HL-60 (cell line): ENCODE data around the gene ATP2B2.

Experiments used
- DNase-seq, 2 experiments: peaks; one replicate each; pipeline ENCODE4 v3.0.0-alpha.2; 2010 to 2020; ENCODE audit warnings: low read depth in 1 of 2, low spot score in 1 of 2
- H3K27ac ChIP-seq: fragments of 250-450 bp; sonication (Bioruptor Pico); replicated peaks from 2 replicates; pipeline ENCODE4 v1.5.1; 2020; ENCODE audit warnings: mild to moderate bottlenecking, moderate library complexity
- H3K27me3 ChIP-seq: fragments of 250-450 bp; sonication (Bioruptor Pico); 2 replicates; pipeline ENCODE4 v1.5.1; 2021; ENCODE audit warnings: mild to moderate bottlenecking, moderate library complexity; ENCODE audit not compliant: insufficient read depth, poor library complexity, severe bottlenecking
- H3K4me3 ChIP-seq: replicated peaks from 2 replicates; pipeline ENCODE4 v1.5.1; 2011; ENCODE audit warnings: mild to moderate bottlenecking, control low read depth, low read length; ENCODE audit not compliant: insufficient read depth
- CTCF ChIP-seq: IDR thresholded peaks from one replicate; pipeline ENCODE4 v1.5.1; 2011; ENCODE audit warnings: low read length, control low read depth, inconsistent platforms; ENCODE audit not compliant: insufficient read depth
- GABPA ChIP-seq: IDR thresholded peaks from 2 replicates; pipeline ENCODE4 v1.6.1; 2012; ENCODE audit warnings: low read depth
- POLR2AphosphoS5 ChIP-seq: IDR thresholded peaks from 2 replicates; pipeline ENCODE4 v1.6.1; 2012; ENCODE audit warnings: low read depth
- SPI1 ChIP-seq: IDR thresholded peaks from 2 replicates; pipeline ENCODE4 v1.6.1; 2012; ENCODE audit warnings: low read depth, mild to moderate bottlenecking, borderline replicate concordance
- TF ChIP-seq, protein P1 (sequence below): IDR thresholded peaks from 2 replicates; pipeline ENCODE4 v1.6.1; 2012; ENCODE audit warnings: low read depth; ENCODE audit not compliant: insufficient replicate concordance

ATP2B2 gene

GRCh38 chr3:10396083-10396482, 109.3 kb downstream of the ATP2B2 start:
- DNase-seq = no peak
- no peak for TF ChIP-seq POLR2AphosphoS5
- TF ChIP-seq SPI1 = no peak
- TF ChIP-seq, protein P1, sequence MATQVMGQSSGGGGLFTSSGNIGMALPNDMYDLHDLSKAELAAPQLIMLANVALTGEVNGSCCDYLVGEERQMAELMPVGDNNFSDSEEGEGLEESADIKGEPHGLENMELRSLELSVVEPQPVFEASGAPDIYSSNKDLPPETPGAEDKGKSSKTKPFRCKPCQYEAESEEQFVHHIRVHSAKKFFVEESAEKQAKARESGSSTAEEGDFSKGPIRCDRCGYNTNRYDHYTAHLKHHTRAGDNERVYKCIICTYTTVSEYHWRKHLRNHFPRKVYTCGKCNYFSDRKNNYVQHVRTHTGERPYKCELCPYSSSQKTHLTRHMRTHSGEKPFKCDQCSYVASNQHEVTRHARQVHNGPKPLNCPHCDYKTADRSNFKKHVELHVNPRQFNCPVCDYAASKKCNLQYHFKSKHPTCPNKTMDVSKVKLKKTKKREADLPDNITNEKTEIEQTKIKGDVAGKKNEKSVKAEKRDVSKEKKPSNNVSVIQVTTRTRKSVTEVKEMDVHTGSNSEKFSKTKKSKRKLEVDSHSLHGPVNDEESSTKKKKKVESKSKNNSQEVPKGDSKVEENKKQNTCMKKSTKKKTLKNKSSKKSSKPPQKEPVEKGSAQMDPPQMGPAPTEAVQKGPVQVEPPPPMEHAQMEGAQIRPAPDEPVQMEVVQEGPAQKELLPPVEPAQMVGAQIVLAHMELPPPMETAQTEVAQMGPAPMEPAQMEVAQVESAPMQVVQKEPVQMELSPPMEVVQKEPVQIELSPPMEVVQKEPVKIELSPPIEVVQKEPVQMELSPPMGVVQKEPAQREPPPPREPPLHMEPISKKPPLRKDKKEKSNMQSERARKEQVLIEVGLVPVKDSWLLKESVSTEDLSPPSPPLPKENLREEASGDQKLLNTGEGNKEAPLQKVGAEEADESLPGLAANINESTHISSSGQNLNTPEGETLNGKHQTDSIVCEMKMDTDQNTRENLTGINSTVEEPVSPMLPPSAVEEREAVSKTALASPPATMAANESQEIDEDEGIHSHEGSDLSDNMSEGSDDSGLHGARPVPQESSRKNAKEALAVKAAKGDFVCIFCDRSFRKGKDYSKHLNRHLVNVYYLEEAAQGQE = no peak
- TF ChIP-seq GABPA = no peak
- no peak for TF ChIP-seq CTCF
- H3K4me3 ChIP-seq = no peak overlapping the region
- no peaks in the 10 kb centered on the region for H3K27me3 ChIP-seq
- H3K27ac ChIP-seq = no peak overlapping the region

GRCh38 chr3:10395671-10396070, 109.7 kb downstream of the ATP2B2 start:
- no peak for TF ChIP-seq POLR2AphosphoS5
- TF ChIP-seq SPI1 = no peak
- TF ChIP-seq, protein P1 = no peak
- TF ChIP-seq CTCF = no peak
- TF ChIP-seq GABPA = no peak
- DNase-seq = no peak
- no peak overlapping the region for H3K27ac ChIP-seq
- no peaks in the 10 kb centered on the region for H3K27me3 ChIP-seq
- H3K4me3 ChIP-seq = no peak overlapping the region

GRCh38 chr3:10395196-10395595, 110.2 kb downstream of the ATP2B2 start:
- Histone ChIP-seq H3K27me3 (no peaks in the 10 kb centered on the region), H3K27ac (no peak overlapping the region), H3K4me3 (no peak overlapping the region)
- TF ChIP-seq, protein P1 = no peak
- TF ChIP-seq SPI1 = no peak
- TF ChIP-seq GABPA = no peak
- TF ChIP-seq POLR2AphosphoS5 = no peak
- no peak for TF ChIP-seq CTCF
- no peak for DNase-seq
